Esophagus squamous epithelium (tissue), 4 donors: ENCODE results near the gene MRFAP1L1.

Experiments used
- CTCF ChIP-seq, 6 experiments: fragments of 450-650 bp in 4 of 6; fragments of 200-600 bp in 2 of 6; sonication (generic) in 2 of 6; IDR thresholded peaks; one replicate each; pipeline ENCODE4 v1.5.1; 2016 to 2019; ENCODE audit warnings: antibody characterized with exemption in 6 of 6, mild to moderate bottlenecking in 4 of 6, moderate library complexity in 4 of 6
- POLR2A ChIP-seq, 4 donors: fragments of 450-650 bp; IDR thresholded peaks; one replicate each; pipeline ENCODE4 v1.6.1; 2017; ENCODE audit warnings: antibody characterized with exemption in 4 of 4, mild to moderate bottlenecking in 4 of 4, moderate library complexity in 3 of 4

GRCh38 chr4:6750286-6751221, 40.9 kb upstream of the MRFAP1L1 start:
- TF ChIP-seq CTCF (IDR thresholded peaks at IDR 0.05): no peak
- TF ChIP-seq POLR2A (IDR thresholded peaks at IDR 0.05): no peak
